A673 (cell line): ENCODE data around the gene PHACTR4.

Experiments
- CTCF ChIP-seq: fragments of 300-800, 200-600 bp; sonication (generic); conservative IDR thresholded peaks from 2 replicates; pipeline ENCODE4 v1.5.1; 2017; ENCODE audit warnings: low read depth, mild to moderate bottlenecking, antibody characterized with exemption, low read length, moderate library complexity, mixed read lengths
- EZH2 ChIP-seq: fragments of 200-600 bp; sonication (generic); IDR thresholded peaks from 2 replicates; pipeline ENCODE4 v1.6.1; 2017; ENCODE audit warnings: borderline replicate concordance, low read depth, mild to moderate bottlenecking, mixed read lengths, antibody characterized with exemption, low read length; ENCODE audit not compliant: poor library complexity, severe bottlenecking

DNA sequence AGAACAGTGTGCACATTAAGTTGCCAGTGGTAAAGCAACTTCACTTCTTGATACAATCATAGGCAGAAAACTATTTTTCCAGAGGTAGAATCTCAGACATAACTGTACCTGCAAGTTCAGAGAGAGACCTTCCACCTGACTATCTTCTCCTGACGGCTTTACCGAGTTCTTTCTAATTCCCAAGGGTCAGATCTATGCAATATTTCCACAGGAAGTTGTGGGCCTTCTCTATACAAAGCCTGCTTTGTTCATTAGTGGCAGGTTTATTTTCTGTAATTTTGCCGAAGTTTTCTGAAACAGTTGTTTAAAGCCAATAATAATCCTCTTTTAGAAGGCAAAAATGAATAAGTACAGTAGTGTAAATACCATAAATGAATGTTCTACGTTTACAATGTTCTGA, 78.1 kb downstream of the PHACTR4 start:
- TF ChIP-seq CTCF (no peak), EZH2 (no peak)
